Measurements from ENCODE around the gene KCNC4.

Gene KCNC4

DNA sequence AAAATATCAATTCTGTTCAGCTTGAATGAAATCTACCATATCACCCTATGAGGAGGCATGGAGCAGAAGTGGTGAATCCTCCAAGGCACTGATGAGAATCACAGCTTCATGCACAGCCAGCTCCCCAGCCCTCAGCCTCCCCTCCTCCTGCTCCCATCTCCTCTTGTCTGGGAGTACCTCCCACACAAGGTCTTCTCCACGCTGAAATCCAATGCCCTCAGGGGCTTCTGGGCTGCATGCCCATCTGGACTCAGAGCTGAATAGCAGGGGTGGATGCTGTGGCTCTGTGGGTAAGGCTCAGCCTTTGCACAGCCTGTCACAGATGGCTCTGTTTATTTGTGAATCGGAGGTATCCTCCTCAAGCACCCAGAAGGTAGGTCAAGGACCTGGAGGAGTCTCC, 48.6 kb downstream of the KCNC4 start:
- ChIA-PET POLR2A (no interaction called here), CTCF (no interaction called here)
- TF ChIP-seq TARDBP (IDR thresholded peaks at IDR 0.05) (no peak), BHLHE40 (IDR thresholded peaks at IDR 0.05; ENCODE audit: borderline replicate concordance) (no peak), ELF4 (IDR thresholded peaks at IDR 0.05) (no peak), CTBP1 (IDR thresholded peaks at IDR 0.05; ENCODE audit: borderline replicate concordance) (no peak), FOXK2 (IDR thresholded peaks at IDR 0.05) (no peak), SP1 (IDR thresholded peaks at IDR 0.05) (no peak), ZNF384 (IDR thresholded peaks at IDR 0.05) (no peak), L3MBTL2 (conservative IDR thresholded peaks at IDR 0.05) (no peak)
- TF ChIP-seq, protein P1, sequence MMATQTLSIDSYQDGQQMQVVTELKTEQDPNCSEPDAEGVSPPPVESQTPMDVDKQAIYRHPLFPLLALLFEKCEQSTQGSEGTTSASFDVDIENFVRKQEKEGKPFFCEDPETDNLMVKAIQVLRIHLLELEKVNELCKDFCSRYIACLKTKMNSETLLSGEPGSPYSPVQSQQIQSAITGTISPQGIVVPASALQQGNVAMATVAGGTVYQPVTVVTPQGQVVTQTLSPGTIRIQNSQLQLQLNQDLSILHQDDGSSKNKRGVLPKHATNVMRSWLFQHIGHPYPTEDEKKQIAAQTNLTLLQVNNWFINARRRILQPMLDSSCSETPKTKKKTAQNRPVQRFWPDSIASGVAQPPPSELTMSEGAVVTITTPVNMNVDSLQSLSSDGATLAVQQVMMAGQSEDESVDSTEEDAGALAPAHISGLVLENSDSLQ (IDR thresholded peaks at IDR 0.05): no peak
- DNase-seq (ENCODE audit: extremely low spot score): no peak

DNA sequence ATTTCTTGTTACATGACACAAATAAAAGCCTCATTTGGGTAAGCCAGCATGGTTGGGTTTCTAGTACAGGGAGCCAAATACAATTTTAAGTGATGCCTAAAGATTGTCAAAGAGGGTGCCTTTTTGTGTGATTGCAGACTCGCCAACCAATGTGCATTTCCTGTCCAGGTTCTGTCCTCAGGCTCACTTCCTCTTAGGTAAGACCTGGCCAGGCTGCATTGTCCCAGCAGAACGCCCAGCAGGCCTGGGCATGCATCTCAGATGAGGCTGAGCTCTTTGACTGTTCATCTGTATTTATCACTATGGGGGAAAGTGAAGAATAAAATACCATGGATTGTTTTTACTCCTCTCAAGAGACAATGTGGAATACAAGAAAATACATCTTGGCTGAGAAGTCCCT, 49.7 kb downstream of the KCNC4 start:
- CTCF ChIA-PET: no interaction called here

More for the DNA sequence above, 49.7 kb downstream of the KCNC4 start:
- POLR2A ChIA-PET: no interaction called here
- no peak for DNase-seq (ENCODE audit: extremely low spot score)
- TF ChIP-seq, protein P1 (IDR thresholded peaks at IDR 0.05): no peak
- TF ChIP-seq NFRKB (IDR thresholded peaks at IDR 0.05) (no peak), ELF4 (IDR thresholded peaks at IDR 0.05) (no peak), FOXM1 (IDR thresholded peaks at IDR 0.05; ENCODE audit: borderline replicate concordance) (no peak), TARDBP (IDR thresholded peaks at IDR 0.05) (no peak), FOXK2 (IDR thresholded peaks at IDR 0.05) (no peak), SP1 (IDR thresholded peaks at IDR 0.05) (no peak), FOXA1 (IDR thresholded peaks at IDR 0.05) (no peak), BHLHE40 (IDR thresholded peaks at IDR 0.05; ENCODE audit: borderline replicate concordance) (no peak)
